Activated naive CD4-positive, alpha-beta T cell treated with anti-CD3 and anti-CD28 coated beads, Interleukin-2, amount 10 ng/mL, durations not matched to agents 7 days and 5 days (primary cell): Measurements from ENCODE around the gene ECSIT.
A peak's percentile ranks its signal among the peaks of the same experiment; 100 is the strongest.

ENCODE experiments used
- CTCF ChIA-PET: fragments of 350-600 bp; sonication (Branson Sonifier 250); formaldehyde crosslinking; loops from one replicate; lab custom pipeline; 2021; ENCODE audit warnings: antibody characterized with exemption; lab: Charles Lee
- DNase-seq: peaks from one replicate; pipeline ENCODE4 v3.0.0-alpha.2; 2020
- H3K27ac Mint-ChIP-seq: one replicate; pipeline ENCODE4 v1.8.0; 2021; ENCODE audit warnings: mild to moderate bottlenecking, moderate library complexity, mixed read lengths
- H3K27me3 Mint-ChIP-seq: one replicate; pipeline ENCODE4 v1.8.0; 2021; ENCODE audit warnings: mild to moderate bottlenecking, mixed read lengths
- H3K36me3 Mint-ChIP-seq: one replicate; pipeline ENCODE4 v1.8.0; 2021; ENCODE audit warnings: mixed read lengths
- H3K4me1 Mint-ChIP-seq: one replicate; pipeline ENCODE4 v1.8.0; 2021; ENCODE audit warnings: mixed read lengths
- H3K4me3 Mint-ChIP-seq: one replicate; pipeline ENCODE4 v1.8.0; 2021; ENCODE audit warnings: mild to moderate bottlenecking, moderate library complexity, mixed read lengths
- H3K9me3 Mint-ChIP-seq: one replicate; pipeline ENCODE4 v1.8.0; 2021; ENCODE audit warnings: mixed read lengths

ECSIT gene

GRCh38 chr19:11558881-11559828 is 30.2 kb upstream of the ECSIT start, which contains the start of gene ELOF1:
ELOF1 (minus strand) TSS chr19:11559230; CDS start chr19:11554347, 4,883 bp downstream.
- CTCF ChIA-PET = interaction anchor here (0.6 to 8.2 kb wide), 8 partner anchors 10 to 1207 kb away, joined by 3 to 127 read pairs (median 5); partner anchors contain the start of gene ZNF627
- no peaks in the 10 kb centered on the region for H3K27me3 Mint-ChIP-seq
- peaks cover 47% of the 10 kb centered on the region for H3K4me1 Mint-ChIP-seq
- H3K27ac Mint-ChIP-seq = peak within 1 kb of the TSS; percentile 82
- H3K9me3 Mint-ChIP-seq = no peaks in the 10 kb centered on the region
- peak within 1 kb of the TSS; percentile 89 for H3K4me3 Mint-ChIP-seq
- DNase-seq = peak; percentile 98
- peaks cover 12% of the 10 kb centered on the region for H3K36me3 Mint-ChIP-seq

DNA sequence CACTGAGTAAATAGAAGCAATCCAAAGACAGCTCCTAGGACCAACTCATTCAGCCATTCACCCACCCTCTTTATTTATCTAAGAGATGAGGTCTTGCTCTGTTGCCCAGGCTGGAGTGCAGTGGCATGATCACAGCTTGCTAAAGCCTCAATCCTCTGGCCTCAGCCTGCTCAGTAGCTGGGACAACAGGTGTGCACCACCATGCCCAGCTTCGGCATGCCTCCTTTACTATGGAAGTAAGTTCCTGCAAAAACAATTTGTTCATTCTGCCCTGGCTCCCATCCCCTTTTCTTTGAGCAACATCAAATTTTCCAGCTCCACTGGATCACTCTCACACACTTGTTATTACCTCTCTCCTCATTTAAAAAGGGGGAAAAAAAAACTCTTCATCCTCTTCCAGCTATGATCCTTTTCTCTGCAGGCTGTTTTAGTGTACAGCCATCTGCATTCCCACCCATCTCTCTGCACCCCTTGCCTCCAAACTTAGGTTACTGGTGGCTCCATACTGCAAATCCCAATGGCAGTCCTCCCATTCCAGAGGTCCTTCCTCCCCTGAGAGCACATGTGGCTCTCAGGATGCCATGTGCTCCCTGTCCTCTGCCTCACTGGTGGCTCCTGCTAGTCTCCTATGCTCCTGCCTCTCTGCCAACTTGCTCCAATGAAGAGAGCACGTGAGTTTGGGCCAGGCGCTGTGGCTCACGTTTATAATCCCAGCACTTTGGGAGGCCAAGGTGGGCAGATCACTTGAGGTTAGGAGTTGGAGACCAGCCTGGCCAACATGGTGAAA is 27.9 kb upstream of the ECSIT start:
- Mint-ChIP-seq H3K4me1 (peaks cover 51% of the 10 kb centered on the region), H3K27ac (no peak overlapping the region), H3K9me3 (no peaks in the 10 kb centered on the region), H3K4me3 (peak overlapping the region; percentile 55), H3K27me3 (no peaks in the 10 kb centered on the region), H3K36me3 (peaks cover 22% of the 10 kb centered on the region)
- CTCF ChIA-PET = interaction anchor here (0.8 to 8.2 kb wide), 2 partner anchors 13 to 29 kb away, joined by 6 to 127 read pairs; no protein-coding TSS in a partner anchor
- no peak for DNase-seq

GRCh38 chr19:11555246-11555645 is 26.3 kb upstream of the ECSIT start:
- no peaks in the 10 kb centered on the region for H3K27me3 Mint-ChIP-seq
- H3K36me3 Mint-ChIP-seq = peaks cover 22% of the 10 kb centered on the region
- peaks cover 42% of the 10 kb centered on the region for H3K4me1 Mint-ChIP-seq
- CTCF ChIA-PET = interaction anchor here (0.7 to 1.6 kb wide), 2 partner anchors 19 to 28 kb away, joined by 3 to 4 read pairs; no protein-coding TSS in a partner anchor
- no peak for DNase-seq
- no peaks in the 10 kb centered on the region for H3K9me3 Mint-ChIP-seq
- H3K4me3 Mint-ChIP-seq = no peak overlapping the region
- H3K27ac Mint-ChIP-seq = peak overlapping the region; percentile 13

GRCh38 chr19:11554160-11554559 is 25.2 kb upstream of the ECSIT start:
- Mint-ChIP-seq H3K9me3 (no peaks in the 10 kb centered on the region), H3K27ac (peak overlapping the region; percentile 79), H3K27me3 (no peaks in the 10 kb centered on the region), H3K4me3 (no peak overlapping the region), H3K4me1 (peaks cover 37% of the 10 kb centered on the region), H3K36me3 (peaks cover 22% of the 10 kb centered on the region)
- peak; percentile 30 for DNase-seq
- CTCF ChIA-PET = interaction anchor here (1.6 kb wide), 1 partner anchor 18 kb away, joined by 4 read pairs; no protein-coding TSS in a partner anchor

DNA sequence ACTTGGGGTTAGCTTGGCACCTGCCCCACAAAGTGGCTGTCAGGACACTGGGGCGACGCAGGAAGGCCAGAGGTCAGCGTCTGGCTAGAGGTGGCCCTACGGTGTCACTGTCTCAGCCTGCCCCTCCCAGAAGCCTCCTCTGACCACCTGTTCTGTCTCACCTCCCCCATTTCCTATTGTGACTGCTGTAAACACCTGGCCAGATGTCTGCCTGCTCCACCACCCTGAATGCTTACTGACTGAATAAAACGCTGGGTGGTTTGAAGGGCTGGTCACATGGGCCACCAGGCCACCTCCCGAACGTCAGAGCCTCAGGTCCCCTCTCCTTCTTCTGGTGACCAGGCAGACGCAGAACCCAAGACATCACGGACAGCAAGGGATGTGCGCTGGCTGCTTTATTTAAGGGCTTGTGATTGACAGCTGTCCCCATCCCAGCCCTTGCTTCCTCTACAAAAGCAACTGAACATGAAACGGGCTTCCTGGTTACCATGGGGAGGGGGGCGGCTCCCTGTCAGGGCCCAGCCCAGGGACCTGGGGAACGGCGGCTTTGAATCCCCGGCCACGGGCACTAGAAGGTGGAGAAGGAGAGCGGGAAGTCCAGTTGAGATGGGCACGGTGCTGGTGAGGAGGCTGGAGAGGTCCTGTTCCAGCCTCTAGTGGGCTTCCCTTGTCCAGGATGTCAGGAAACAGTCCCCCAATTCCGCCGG is 23.9 kb upstream of the ECSIT start:
- CTCF ChIA-PET = no interaction called here

DNA sequence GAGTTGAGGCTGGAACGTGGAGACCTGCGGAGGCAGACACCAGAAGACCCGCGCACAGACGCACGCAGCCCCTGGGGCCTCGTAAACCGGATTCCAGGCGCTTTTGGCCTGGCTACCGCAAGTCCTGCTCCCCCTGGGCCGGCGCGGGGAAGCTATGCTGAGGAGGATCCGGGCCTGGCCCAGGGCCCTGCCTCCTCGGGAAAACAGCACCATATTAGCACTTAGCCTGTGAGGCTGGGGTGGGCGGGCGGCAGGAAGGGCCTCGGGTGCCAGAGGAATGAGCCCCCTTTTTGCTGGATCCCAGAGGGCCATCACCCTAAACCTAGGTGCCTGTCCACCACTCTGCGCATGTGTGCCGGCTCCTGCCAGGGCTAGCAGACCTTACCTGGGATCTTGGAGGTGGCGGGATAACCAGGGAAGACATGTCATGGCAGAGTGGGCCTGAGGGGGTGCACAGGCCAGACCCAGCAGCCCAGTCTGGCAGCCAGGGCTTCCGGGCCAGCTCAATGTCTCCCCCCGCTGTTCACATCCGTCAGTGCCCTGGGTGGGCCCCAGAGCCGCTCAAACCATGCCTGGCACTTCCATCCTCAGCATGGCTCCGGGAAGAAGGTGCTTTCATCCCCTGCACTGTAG is 22.8 kb upstream of the ECSIT start:
- Mint-ChIP-seq H3K4me3 (no peak overlapping the region), H3K36me3 (peaks cover 20% of the 10 kb centered on the region), H3K4me1 (peaks cover 19% of the 10 kb centered on the region), H3K27me3 (no peaks in the 10 kb centered on the region), H3K9me3 (no peaks in the 10 kb centered on the region), H3K27ac (peak overlapping the region; percentile 45)
- DNase-seq = peak; percentile 31
- CTCF ChIA-PET = interaction anchor here (0.6 to 1.0 kb wide), 3 partner anchors 18 to 1188 kb away, joined by 3 to 6 read pairs (median 4); no protein-coding TSS in a partner anchor

More for the DNA sequence above, 23.9 kb upstream of the ECSIT start:
- no peaks in the 10 kb centered on the region for H3K9me3 Mint-ChIP-seq
- peaks cover 22% of the 10 kb centered on the region for H3K36me3 Mint-ChIP-seq
- H3K27ac Mint-ChIP-seq = peak overlapping the region; percentile 42
- no peak for DNase-seq
- no peak overlapping the region for H3K4me3 Mint-ChIP-seq
- H3K27me3 Mint-ChIP-seq = no peaks in the 10 kb centered on the region
- H3K4me1 Mint-ChIP-seq = peaks cover 27% of the 10 kb centered on the region

- CTCF ChIA-PET = interaction anchor here (1.2 kb wide), 1 partner anchor 14 kb away, joined by 3 read pairs; no protein-coding TSS in a partner anchor
- H3K4me1 Mint-ChIP-seq = peaks cover 10% of the 10 kb centered on the region
- DNase-seq = no peak
- no peak overlapping the region for H3K27ac Mint-ChIP-seq
- no peak overlapping the region for H3K4me3 Mint-ChIP-seq
- peaks cover 8% of the 10 kb centered on the region for H3K27me3 Mint-ChIP-seq
- no peaks in the 10 kb centered on the region for H3K9me3 Mint-ChIP-seq
- H3K36me3 Mint-ChIP-seq = peaks cover 14% of the 10 kb centered on the region
These were observed 21.3 kb upstream of the ECSIT start for GRCh38 chr19:11550265-11550664.

- CTCF ChIA-PET = interaction anchor here (1.2 kb wide), 1 partner anchor 13 kb away, joined by 3 read pairs; no protein-coding TSS in a partner anchor
- DNase-seq = no peak
- Mint-ChIP-seq H3K4me1 (peaks cover 8% of the 10 kb centered on the region), H3K4me3 (no peak overlapping the region), H3K36me3 (peaks cover 12% of the 10 kb centered on the region), H3K27me3 (peaks cover 16% of the 10 kb centered on the region), H3K27ac (no peak overlapping the region), H3K9me3 (no peaks in the 10 kb centered on the region)
These were observed 20.5 kb upstream of the ECSIT start for GRCh38 chr19:11549386-11549953.

GRCh38 chr19:11547929-11548700 is 19.2 kb upstream of the ECSIT start:
- peaks cover 19% of the 10 kb centered on the region for H3K27me3 Mint-ChIP-seq
- CTCF ChIA-PET = no interaction called here
- H3K4me3 Mint-ChIP-seq = no peak overlapping the region
- no peak for DNase-seq
- no peaks in the 10 kb centered on the region for H3K9me3 Mint-ChIP-seq
- peaks cover 6% of the 10 kb centered on the region for H3K36me3 Mint-ChIP-seq
- H3K27ac Mint-ChIP-seq = no peak overlapping the region
- no peaks in the 10 kb centered on the region for H3K4me1 Mint-ChIP-seq

GRCh38 chr19:11541238-11541637 is 12.3 kb upstream of the ECSIT start:
- no peak overlapping the region for H3K4me3 Mint-ChIP-seq
- H3K4me1 Mint-ChIP-seq = peaks cover 2% of the 10 kb centered on the region
- H3K27me3 Mint-ChIP-seq = peaks cover 71% of the 10 kb centered on the region
- H3K27ac Mint-ChIP-seq = no peak overlapping the region
- CTCF ChIA-PET = no interaction called here
- H3K9me3 Mint-ChIP-seq = no peaks in the 10 kb centered on the region
- no peaks in the 10 kb centered on the region for H3K36me3 Mint-ChIP-seq
- no peak for DNase-seq

DNA sequence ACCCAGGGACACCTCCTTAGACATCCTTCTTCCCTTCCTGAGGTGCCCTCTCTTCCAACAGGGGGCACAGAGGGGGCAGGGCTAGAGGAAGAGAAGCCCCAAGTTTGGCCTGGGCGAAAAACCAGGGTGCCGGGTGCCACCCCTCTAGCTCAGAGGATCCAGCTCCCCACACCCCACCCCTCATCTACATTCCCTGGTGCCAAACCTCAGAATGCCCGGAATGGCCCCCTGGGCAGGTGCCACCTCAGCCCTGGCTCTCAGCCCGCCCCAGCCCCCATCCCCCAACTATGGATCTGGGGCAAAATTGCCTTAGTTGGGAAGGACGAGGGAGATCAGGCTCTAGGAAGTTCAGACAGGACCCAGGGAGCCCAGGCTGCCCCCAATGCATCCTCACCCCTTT is 11.7 kb upstream of the ECSIT start:
- Mint-ChIP-seq H3K9me3 (no peaks in the 10 kb centered on the region), H3K36me3 (no peaks in the 10 kb centered on the region), H3K4me3 (no peak overlapping the region), H3K4me1 (peaks cover 4% of the 10 kb centered on the region), H3K27ac (no peak overlapping the region), H3K27me3 (peaks cover 69% of the 10 kb centered on the region)
- DNase-seq = no peak
- CTCF ChIA-PET = no interaction called here
